Gastroesophageal sphincter (tissue), 4 donors: ENCODE data around the gene AQP10. TPM values are rescaled to one million over a fixed set of nuclear protein-coding genes. Genes with fewer than 3 reads are reported as not detected.
"Not testable (repeated sequence)": the region's sequence is repeated elsewhere in the genome, so short reads cannot be mapped to it uniquely, and the experiment has no call there.

ENCODE experiments used
- ATAC-seq: fragments of 150-250 bp; one replicate; pipeline ENCODE4 v1.9.1; 2016; ENCODE audit warnings: mild to moderate bottlenecking, moderate library complexity
- H3K27ac ChIP-seq, 4 donors: fragments of 200-600 bp; sonication (generic) in 3 of 4; 1 replicate in 3 of 4; 2 replicates in 1 of 4; pipeline ENCODE4 v1.5.1; 2016 to 2019
- H3K27me3 ChIP-seq: fragments of 200-600 bp; sonication (generic); one replicate; pipeline ENCODE4 v1.5.1; 2019
- H3K36me3 ChIP-seq, 2 donors: fragments of 200-600 bp; sonication (generic); one replicate each; pipeline ENCODE4 v1.5.1; 2019; ENCODE audit warnings: control low read depth in 1 of 2
- H3K4me1 ChIP-seq, 3 donors: fragments of 200-600 bp; sonication (generic); 1 replicate in 2 of 3; 2 replicates in 1 of 3; pipeline ENCODE4 v1.5.1; 2016 to 2019; ENCODE audit warnings: control low read depth in 2 of 3
- H3K4me3 ChIP-seq, 2 donors: fragments of 200-600 bp; sonication (generic); one replicate each; pipeline ENCODE4 v1.5.1; 2019; ENCODE audit warnings: mild to moderate bottlenecking in 1 of 2, moderate library complexity in 1 of 2
- H3K9me3 ChIP-seq, 3 donors: fragments of 200-600 bp; sonication (generic); one replicate each; pipeline ENCODE4 v1.5.1; 2017 to 2019; ENCODE audit warnings: control low read depth in 2 of 3
- EP300 ChIP-seq: sonication (generic); formaldehyde crosslinking; IDR thresholded peaks from one replicate; pipeline ENCODE4 v1.6.1; 2017; ENCODE audit warnings: antibody characterized with exemption, mild to moderate bottlenecking
- POLR2A ChIP-seq, 2 donors: fragments of 450-650 bp; IDR thresholded peaks; one replicate each; pipeline ENCODE4 v1.6.1; 2017; ENCODE audit warnings: antibody characterized with exemption in 2 of 2, mild to moderate bottlenecking in 2 of 2, moderate library complexity in 1 of 2
- POLR2AphosphoS5 ChIP-seq: sonication (generic); formaldehyde crosslinking; IDR thresholded peaks from one replicate; pipeline ENCODE4 v1.6.1; 2017; ENCODE audit warnings: antibody characterized with exemption
- WGBS, 2 donors: methylation state at CpG; one replicate each; pipeline ENCODE4 v1.1.5; 2018; ENCODE audit warnings: low coverage in 1 of 2; 5-methylcytosine and 5-hydroxymethylcytosine counted together
- total RNA-seq, 4 donors: library from RNA; depleted of rRNA; stranded (reverse); fragments of >200 nt; gene quantifications; one replicate each; pipeline ENCODE4 v1.1.0, GENCODE V29; 2016
- TF ChIP-seq, protein P1 (sequence below), 4 experiments: fragments of 200-600 bp in 2 of 4; fragments of 450-650 bp in 2 of 4; sonication (generic) in 1 of 4; IDR thresholded peaks; one replicate each; pipeline ENCODE4 v1.5.1; 2017 to 2019; ENCODE audit warnings: antibody characterized with exemption in 4 of 4, mild to moderate bottlenecking in 2 of 4, moderate library complexity in 2 of 4

The AQP10 gene
- total RNA-seq, 4 donors from 2014 or later, result 0.12 to 1.1 TPM; not detected in 2

- Histone ChIP-seq H3K9me3 (no peaks in the 10 kb centered on the region), H3K27me3 (no peaks in the 10 kb centered on the region), H3K4me1 (no peaks in the 10 kb centered on the region), H3K27ac (no peak overlapping the region), H3K4me3 (no peak overlapping the region), H3K36me3 (no peaks in the 10 kb centered on the region)
- no peak for ATAC-seq
- TF ChIP-seq POLR2AphosphoS5, result no peak
- 57 to 76% methylated on average over 6 to 9 of the region's 9 CpGs for WGBS, 2 donors
These were observed 16.1 kb upstream of the AQP10 start for GRCh38 chr1:154304664-154305337.

- no peak for TF ChIP-seq EP300
- TF ChIP-seq POLR2A (IDR thresholded peaks at IDR 0.05), result no peak
- TF ChIP-seq POLR2AphosphoS5, result no peak
- TF ChIP-seq, protein P1, sequence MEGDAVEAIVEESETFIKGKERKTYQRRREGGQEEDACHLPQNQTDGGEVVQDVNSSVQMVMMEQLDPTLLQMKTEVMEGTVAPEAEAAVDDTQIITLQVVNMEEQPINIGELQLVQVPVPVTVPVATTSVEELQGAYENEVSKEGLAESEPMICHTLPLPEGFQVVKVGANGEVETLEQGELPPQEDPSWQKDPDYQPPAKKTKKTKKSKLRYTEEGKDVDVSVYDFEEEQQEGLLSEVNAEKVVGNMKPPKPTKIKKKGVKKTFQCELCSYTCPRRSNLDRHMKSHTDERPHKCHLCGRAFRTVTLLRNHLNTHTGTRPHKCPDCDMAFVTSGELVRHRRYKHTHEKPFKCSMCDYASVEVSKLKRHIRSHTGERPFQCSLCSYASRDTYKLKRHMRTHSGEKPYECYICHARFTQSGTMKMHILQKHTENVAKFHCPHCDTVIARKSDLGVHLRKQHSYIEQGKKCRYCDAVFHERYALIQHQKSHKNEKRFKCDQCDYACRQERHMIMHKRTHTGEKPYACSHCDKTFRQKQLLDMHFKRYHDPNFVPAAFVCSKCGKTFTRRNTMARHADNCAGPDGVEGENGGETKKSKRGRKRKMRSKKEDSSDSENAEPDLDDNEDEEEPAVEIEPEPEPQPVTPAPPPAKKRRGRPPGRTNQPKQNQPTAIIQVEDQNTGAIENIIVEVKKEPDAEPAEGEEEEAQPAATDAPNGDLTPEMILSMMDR (IDR thresholded peaks at IDR 0.05), result no peak
- H3K9me3 ChIP-seq, result no peaks in the 10 kb centered on the region
- H3K4me1 ChIP-seq, result no peaks in the 10 kb centered on the region
- WGBS, 2 donors, result 58 to 100% methylated on average over 1 to 2 of the region's 3 CpGs
- no peak overlapping the region for H3K27ac ChIP-seq
- H3K27me3 ChIP-seq, result no peaks in the 10 kb centered on the region
- H3K36me3 ChIP-seq, result no peaks in the 10 kb centered on the region
- ATAC-seq, result no peak
- no peak overlapping the region for H3K4me3 ChIP-seq
These were observed 14.7 kb upstream of the AQP10 start for GRCh38 chr1:154306151-154306550.

DNA sequence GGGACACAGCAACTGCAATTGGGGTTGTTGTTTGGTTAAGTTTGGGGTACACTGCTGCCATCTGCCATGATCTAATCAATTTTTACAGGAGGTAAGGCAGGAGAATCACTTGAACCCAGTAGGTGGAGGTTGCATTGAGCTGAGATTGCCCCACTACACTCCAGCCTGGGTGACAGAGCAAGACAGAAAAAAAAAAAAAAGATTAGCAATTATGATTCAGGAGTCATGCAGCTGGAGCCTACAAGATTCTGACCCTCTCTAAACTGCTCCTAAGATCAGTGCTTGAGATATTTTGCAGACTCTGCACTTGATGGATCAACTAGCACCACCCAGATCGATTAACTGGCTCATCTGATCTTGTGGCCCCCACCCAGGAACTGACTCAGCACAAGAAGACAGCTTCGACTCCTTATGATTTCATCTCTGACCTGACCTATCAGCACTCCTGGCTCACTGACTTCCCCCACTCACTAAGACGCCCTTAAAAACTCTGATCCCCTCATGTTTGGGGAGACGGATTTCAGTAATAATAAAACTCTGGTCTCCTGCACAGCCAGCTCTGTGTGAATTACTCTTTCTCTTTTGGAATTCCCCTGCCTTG is 13.1 kb upstream of the AQP10 start:
- H3K4me3 ChIP-seq, H3K36me3 ChIP-seq, H3K9me3 ChIP-seq, H3K4me1 ChIP-seq, ATAC-seq, H3K27me3 ChIP-seq, H3K27ac ChIP-seq: not testable (repeated sequence)
- WGBS, 2 donors, result 56 to 70% methylated on average over 4 of the region's 4 CpGs

DNA sequence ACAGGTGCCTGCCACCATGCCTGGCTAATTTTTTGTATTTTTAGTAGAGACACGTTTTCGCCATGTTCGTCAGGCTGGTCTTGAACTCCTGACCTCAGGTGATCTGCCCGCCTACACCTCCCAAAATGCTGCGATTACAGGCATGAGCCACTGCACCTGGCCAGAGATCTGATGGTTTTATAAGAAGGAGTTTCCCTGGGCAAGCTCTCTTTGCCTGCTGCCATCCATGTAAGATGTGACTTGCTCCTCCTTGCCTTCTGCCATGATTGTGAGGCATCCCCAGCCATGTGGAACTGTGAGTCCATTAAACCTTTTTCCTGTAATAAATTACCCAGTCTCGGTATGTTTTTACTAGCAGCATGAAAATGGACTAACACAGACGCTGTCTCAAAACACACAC is 11.8 kb upstream of the AQP10 start:
- H3K4me1 ChIP-seq, H3K27ac ChIP-seq, ATAC-seq, H3K9me3 ChIP-seq, H3K4me3 ChIP-seq, H3K36me3 ChIP-seq, H3K27me3 ChIP-seq: not testable (repeated sequence)
- WGBS, 2 donors, result 86 to 87% methylated on average over 2 to 7 of the region's 7 CpGs

GRCh38 chr1:154312229-154313065 is 8.4 kb upstream of the AQP10 start:
- not testable (repeated sequence) for H3K4me1 ChIP-seq, H3K27ac ChIP-seq, H3K9me3 ChIP-seq, ATAC-seq, H3K4me3 ChIP-seq, H3K36me3 ChIP-seq, H3K27me3 ChIP-seq
- 65 to 78% methylated on average over 6 to 11 of the region's 13 CpGs for WGBS, 2 donors

DNA sequence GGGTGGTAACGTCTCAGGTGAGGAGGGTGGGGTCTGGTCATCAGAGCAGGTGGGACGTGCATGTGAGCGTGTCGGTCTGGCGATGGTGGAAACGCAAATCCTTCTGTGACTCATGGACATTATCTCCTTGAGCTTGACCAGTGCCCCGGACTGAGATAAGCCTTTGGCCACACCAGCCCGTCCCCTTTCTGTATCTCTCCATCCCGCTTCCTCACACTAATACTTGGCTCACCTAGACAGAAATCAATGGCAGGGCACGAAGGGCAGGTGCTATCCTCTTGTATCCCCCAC is 7.9 kb upstream of the AQP10 start:
- 75 to 76% methylated on average over 2 to 3 of the region's 10 CpGs for WGBS, 2 donors
- Histone ChIP-seq H3K36me3 (no peaks in the 10 kb centered on the region), H3K27me3 (no peaks in the 10 kb centered on the region), H3K4me3 (no peak overlapping the region), H3K9me3 (no peaks in the 10 kb centered on the region), H3K4me1 (no peaks in the 10 kb centered on the region), H3K27ac (no peak overlapping the region)
- TF ChIP-seq, protein P1 (IDR thresholded peaks at IDR 0.05), result no peak
- TF ChIP-seq POLR2A (IDR thresholded peaks at IDR 0.05) (no peak), EP300 (no peak), POLR2AphosphoS5 (no peak)
- no peak for ATAC-seq

- not testable (repeated sequence) for H3K36me3 ChIP-seq, H3K27ac ChIP-seq, H3K4me1 ChIP-seq, H3K4me3 ChIP-seq, H3K27me3 ChIP-seq, H3K9me3 ChIP-seq, ATAC-seq
- 67 to 91% methylated on average over 2 to 3 of the region's 3 CpGs for WGBS, 2 donors
These were observed 6.7 kb upstream of the AQP10 start for GRCh38 chr1:154314226-154314625.
